ENCODE measurements around the gene IL17F.

IL17F gene

GRCh38 chr6:52244400-52244799, at the start of gene IL17F:
Gene IL17F, minus strand, starts transcription at chr6:52244500. Its CDS starts 71 bp downstream, at chr6:52244429.
- DNase-seq (ENCODE audit: low read depth in 3 of 3) = no peak

GRCh38 chr6:52293067-52293466, 48.8 kb upstream of the IL17F start:
- DNase-seq (ENCODE audit: low read depth in 3 of 3) = no peak

- no peak for DNase-seq (ENCODE audit: low read depth in 3 of 3)
Observed at GRCh38 chr6:52288841-52289240, 44.5 kb upstream of the IL17F start.

GRCh38 chr6:52288216-52288615, 43.9 kb upstream of the IL17F start:
- DNase-seq (ENCODE audit: low read depth in 3 of 3) = no peak

GRCh38 chr6:52286798-52287432, 42.6 kb upstream of the IL17F start:
- peak; percentile 19 to 67 (median 32) for DNase-seq (ENCODE audit: low read depth in 3 of 3)

- DNase-seq (ENCODE audit: low read depth in 3 of 3) = no peak
Observed at GRCh38 chr6:52285177-52286068, 41.1 kb upstream of the IL17F start.

GRCh38 chr6:52284460-52285176, 40.3 kb upstream of the IL17F start, which contains the start of gene MCM3:
Gene MCM3, minus strand, starts transcription at chr6:52284742. Its CDS starts 68 bp downstream, at chr6:52284674.
- DNase-seq (ENCODE audit: low read depth in 3 of 3) = peak; percentile 86 to 95 (median 93)

- DNase-seq (ENCODE audit: low read depth in 3 of 3) = peak; percentile 27 to 43 (median 43)
Observed at GRCh38 chr6:52284131-52284459, 39.8 kb upstream of the IL17F start.

- DNase-seq (ENCODE audit: low read depth in 3 of 3) = no peak
Observed at GRCh38 chr6:52283111-52283510, 38.8 kb upstream of the IL17F start.

GRCh38 chr6:52276130-52276529, 31.8 kb upstream of the IL17F start:
- no peak for DNase-seq (ENCODE audit: low read depth in 3 of 3)

- DNase-seq (ENCODE audit: low read depth in 3 of 3) = no peak
Observed at GRCh38 chr6:52271852-52272460, 27.7 kb upstream of the IL17F start.

- peak; percentile 42 to 58 (median 49) for DNase-seq (ENCODE audit: low read depth in 3 of 3)
Observed at GRCh38 chr6:52263709-52264540, 19.6 kb upstream of the IL17F start.

- DNase-seq (ENCODE audit: low read depth in 3 of 3) = no peak
Observed at GRCh38 chr6:52262620-52263344, 18.5 kb upstream of the IL17F start.

- no peak for DNase-seq (ENCODE audit: low read depth in 3 of 3)
Observed at GRCh38 chr6:52261229-52261628, 16.9 kb upstream of the IL17F start.

GRCh38 chr6:52260634-52261033, 16.3 kb upstream of the IL17F start:
- no peak for DNase-seq (ENCODE audit: low read depth in 3 of 3)

GRCh38 chr6:52255434-52255833, 11.1 kb upstream of the IL17F start:
- no peak for DNase-seq (ENCODE audit: low read depth in 3 of 3)

GRCh38 chr6:52254731-52255378, 10.6 kb upstream of the IL17F start:
- no peak for DNase-seq (ENCODE audit: low read depth in 3 of 3)

GRCh38 chr6:52253494-52253893, 9.2 kb upstream of the IL17F start:
- DNase-seq (ENCODE audit: low read depth in 3 of 3) = peak in 2 of 3 donors; percentile 29 to 37

- no peak for DNase-seq (ENCODE audit: low read depth in 3 of 3)
Observed at GRCh38 chr6:52251113-52251512, 6.8 kb upstream of the IL17F start.

GRCh38 chr6:52249078-52249477, 4.8 kb upstream of the IL17F start:
- no peak for DNase-seq (ENCODE audit: low read depth in 3 of 3)
